Thyroid gland (tissue), 4 donors: ENCODE measurements around the gene SNX2.

ENCODE experiments used
- CTCF ChIP-seq, 6 experiments: fragments of 200-600 bp in 3 of 6; fragments of 450-650 bp in 3 of 6; sonication (generic) in 3 of 6; IDR thresholded peaks; one replicate each; pipeline ENCODE4 v1.5.1; 2016 to 2019; ENCODE audit warnings: antibody characterized with exemption in 6 of 6, mild to moderate bottlenecking in 2 of 6, inconsistent platforms in 1 of 6, moderate library complexity in 1 of 6
- POLR2A ChIP-seq, 2 donors: fragments of 450-650 bp; IDR thresholded peaks; one replicate each; pipeline ENCODE4 v1.6.1; 2017; ENCODE audit warnings: antibody characterized with exemption in 2 of 2, mild to moderate bottlenecking in 2 of 2, moderate library complexity in 1 of 2

- TF ChIP-seq CTCF (IDR thresholded peaks at IDR 0.05) (no peak), POLR2A (IDR thresholded peaks at IDR 0.05) (no peak)
Measured at GRCh38 chr5:122753500-122753899, 21.4 kb upstream of the SNX2 start.
